HEK293 (cell line): ENCODE measurements around the gene SRCIN1.
A peak's percentile ranks its signal among the peaks of the same experiment; 100 is the strongest.

ENCODE experiments used
- CTCF ChIA-PET: fragments of 350-600 bp; formaldehyde crosslinking; extraction: SDS; loops from one replicate; lab custom pipeline; 2021; ENCODE audit warnings: antibody characterized with exemption; lab: Yijun Ruan, JAX
- POLR2A ChIA-PET: fragments of 300-600 bp; formaldehyde crosslinking; extraction: SDS; loops from one replicate; lab custom pipeline; 2020; ENCODE audit warnings: antibody characterized with exemption, inconsistent platforms; lab: Yijun Ruan, JAX
- H3K27ac ChIP-seq: fragments of 200-500 bp; sonication (Bioruptor generic); 2 replicates; pipeline ENCODE4 v1.5.1; 2014; ENCODE audit warnings: low read depth, low read length, control low read depth, inconsistent platforms; ENCODE audit errors: extremely low read depth
- H3K36me3 ChIP-seq, 2 experiments: fragments of 200-500 bp in 1 of 2; sonication (Bioruptor generic) in 1 of 2; 1 replicate in 1 of 2; 2 replicates in 1 of 2; pipeline ENCODE4 v1.5.1; 2014 to 2017; ENCODE audit warnings: inconsistent platforms in 2 of 2, low read length in 2 of 2; ENCODE audit not compliant: control insufficient read depth in 2 of 2, insufficient read depth in 1 of 2
- H3K4me1 ChIP-seq: fragments of 200-500 bp; sonication (Bioruptor generic); 2 replicates; pipeline ENCODE4 v1.5.1; 2014; ENCODE audit warnings: mild to moderate bottlenecking, low read length, inconsistent platforms; ENCODE audit not compliant: control insufficient read depth, insufficient read depth
- H3K4me3 ChIP-seq: 2 replicates; pipeline ENCODE4 v1.5.1; 2011; ENCODE audit warnings: low read depth, mild to moderate bottlenecking, control low read depth, low read length, moderate library complexity
- H3K9me3 ChIP-seq: fragments of 200-500 bp; sonication (Bioruptor generic); 2 replicates; pipeline ENCODE4 v1.5.1; 2014; ENCODE audit warnings: low read depth, low read length, inconsistent platforms; ENCODE audit not compliant: control insufficient read depth, insufficient read depth
- GLIS2 ChIP-seq: fragments of 450-650 bp; formaldehyde crosslinking; IDR thresholded peaks from 2 replicates; pipeline ENCODE4 v1.5.1; 2016; ENCODE audit warnings: missing biosample characterization, missing genetic modification characterization
- SETDB1 ChIP-seq: IDR thresholded peaks from one replicate; pipeline ENCODE4 v1.6.1; 2017; ENCODE audit warnings: mild to moderate bottlenecking, low read length, moderate library complexity, mixed read lengths; ENCODE audit not compliant: insufficient read length
- SP7 ChIP-seq: fragments of 450-650 bp; formaldehyde crosslinking; IDR thresholded peaks from 2 replicates; pipeline ENCODE4 v1.5.1; 2016; ENCODE audit warnings: missing biosample characterization, missing genetic modification characterization
- YY1 ChIP-seq: fragments of 450-650 bp; formaldehyde crosslinking; IDR thresholded peaks from 2 replicates; pipeline ENCODE4 v1.5.1; 2018; ENCODE audit warnings: missing biosample characterization, missing genetic modification characterization
- ZBTB8A ChIP-seq: fragments of 450-650 bp; formaldehyde crosslinking; IDR thresholded peaks from 2 replicates; pipeline ENCODE4 v1.5.1; 2016; ENCODE audit warnings: missing biosample characterization, missing genetic modification characterization
- ZNF155 ChIP-seq: fragments of 450-650 bp; formaldehyde crosslinking; IDR thresholded peaks from 2 replicates; pipeline ENCODE4 v1.5.1; 2016; ENCODE audit warnings: missing biosample characterization, missing genetic modification characterization
- ZNF248 ChIP-seq: fragments of 450-650 bp; formaldehyde crosslinking; IDR thresholded peaks from 2 replicates; pipeline ENCODE4 v1.5.1; 2017; ENCODE audit warnings: missing biosample characterization, missing genetic modification characterization
- ZNF274 ChIP-seq, 2 experiments: fragments of 200-500 bp in 1 of 2; fragments of 450-650 bp in 1 of 2; sonication (Bioruptor generic) in 1 of 2; formaldehyde crosslinking in 1 of 2; IDR thresholded peaks; 2 replicates each; pipeline versions ENCODE4 v1.5.1 to v1.6.1; 2014 to 2016; ENCODE audit warnings: borderline replicate concordance in 1 of 2, inconsistent platforms in 1 of 2, low read length in 1 of 2, missing biosample characterization in 1 of 2, missing genetic modification characterization in 1 of 2
- ZNF335 ChIP-seq: fragments of 450-650 bp; formaldehyde crosslinking; conservative IDR thresholded peaks from 2 replicates; pipeline ENCODE4 v1.5.1; 2016; ENCODE audit warnings: missing biosample characterization, missing genetic modification characterization
- ZNF521 ChIP-seq: fragments of 450-650 bp; formaldehyde crosslinking; IDR thresholded peaks from 2 replicates; pipeline ENCODE4 v1.5.1; 2017; ENCODE audit warnings: missing biosample characterization, mild to moderate bottlenecking, missing genetic modification characterization
- ZNF791 ChIP-seq: fragments of 450-650 bp; formaldehyde crosslinking; IDR thresholded peaks from 2 replicates; pipeline ENCODE4 v1.5.1; 2016; ENCODE audit warnings: missing biosample characterization, missing genetic modification characterization
- TF ChIP-seq, protein P1 (sequence below): fragments of 450-650 bp; formaldehyde crosslinking; IDR thresholded peaks from 2 replicates; pipeline ENCODE4 v1.5.1; 2016; ENCODE audit warnings: missing biosample characterization, missing genetic modification characterization, low read depth
- TF ChIP-seq, protein P2 (sequence below): fragments of 450-650 bp; formaldehyde crosslinking; conservative IDR thresholded peaks from 2 replicates; pipeline ENCODE4 v1.5.1; 2016; ENCODE audit warnings: low read depth, missing biosample characterization, missing genetic modification characterization
- TF ChIP-seq, protein P3 (sequence below): fragments of 450-650 bp; formaldehyde crosslinking; IDR thresholded peaks from 2 replicates; pipeline ENCODE4 v1.5.1; 2017; ENCODE audit warnings: missing biosample characterization, mild to moderate bottlenecking, missing genetic modification characterization, moderate library complexity
- TF ChIP-seq, protein P4 (sequence below): fragments of 450-650 bp; formaldehyde crosslinking; IDR thresholded peaks from 2 replicates; pipeline ENCODE4 v1.5.1; 2016; ENCODE audit warnings: missing biosample characterization, missing genetic modification characterization
- TF ChIP-seq, protein P5 (sequence below): fragments of 450-650 bp; formaldehyde crosslinking; IDR thresholded peaks from 2 replicates; pipeline ENCODE4 v1.5.1; 2016; ENCODE audit warnings: missing biosample characterization, missing genetic modification characterization

Gene SRCIN1

DNA sequence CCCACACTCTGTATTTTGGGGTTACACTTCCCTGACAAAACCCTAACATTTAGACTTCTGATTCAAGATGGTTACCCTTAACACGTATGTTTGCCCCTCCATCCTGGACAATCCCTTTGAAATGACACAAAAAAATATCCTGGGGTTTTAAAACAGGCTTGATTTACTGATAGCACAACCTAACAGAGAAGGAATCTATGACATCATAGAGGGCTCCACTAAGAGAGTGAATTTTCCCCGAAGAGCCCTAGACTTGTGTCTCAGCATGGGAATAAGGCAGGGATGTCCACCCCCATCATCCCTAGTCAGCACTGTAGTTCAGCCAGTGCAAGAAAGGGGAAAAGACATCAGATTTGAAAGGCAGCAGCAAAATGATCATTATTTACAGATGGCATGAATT is 15.8 kb upstream of the SRCIN1 start:
- no peak for TF ChIP-seq ZNF521 (tag by site-specific recombination)
- TF ChIP-seq, protein P1, sequence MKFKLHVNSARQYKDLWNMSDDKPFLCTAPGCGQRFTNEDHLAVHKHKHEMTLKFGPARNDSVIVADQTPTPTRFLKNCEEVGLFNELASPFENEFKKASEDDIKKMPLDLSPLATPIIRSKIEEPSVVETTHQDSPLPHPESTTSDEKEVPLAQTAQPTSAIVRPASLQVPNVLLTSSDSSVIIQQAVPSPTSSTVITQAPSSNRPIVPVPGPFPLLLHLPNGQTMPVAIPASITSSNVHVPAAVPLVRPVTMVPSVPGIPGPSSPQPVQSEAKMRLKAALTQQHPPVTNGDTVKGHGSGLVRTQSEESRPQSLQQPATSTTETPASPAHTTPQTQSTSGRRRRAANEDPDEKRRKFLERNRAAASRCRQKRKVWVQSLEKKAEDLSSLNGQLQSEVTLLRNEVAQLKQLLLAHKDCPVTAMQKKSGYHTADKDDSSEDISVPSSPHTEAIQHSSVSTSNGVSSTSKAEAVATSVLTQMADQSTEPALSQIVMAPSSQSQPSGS (tag by site-specific recombination) = peak; percentile 78
- TF ChIP-seq, protein P2, sequence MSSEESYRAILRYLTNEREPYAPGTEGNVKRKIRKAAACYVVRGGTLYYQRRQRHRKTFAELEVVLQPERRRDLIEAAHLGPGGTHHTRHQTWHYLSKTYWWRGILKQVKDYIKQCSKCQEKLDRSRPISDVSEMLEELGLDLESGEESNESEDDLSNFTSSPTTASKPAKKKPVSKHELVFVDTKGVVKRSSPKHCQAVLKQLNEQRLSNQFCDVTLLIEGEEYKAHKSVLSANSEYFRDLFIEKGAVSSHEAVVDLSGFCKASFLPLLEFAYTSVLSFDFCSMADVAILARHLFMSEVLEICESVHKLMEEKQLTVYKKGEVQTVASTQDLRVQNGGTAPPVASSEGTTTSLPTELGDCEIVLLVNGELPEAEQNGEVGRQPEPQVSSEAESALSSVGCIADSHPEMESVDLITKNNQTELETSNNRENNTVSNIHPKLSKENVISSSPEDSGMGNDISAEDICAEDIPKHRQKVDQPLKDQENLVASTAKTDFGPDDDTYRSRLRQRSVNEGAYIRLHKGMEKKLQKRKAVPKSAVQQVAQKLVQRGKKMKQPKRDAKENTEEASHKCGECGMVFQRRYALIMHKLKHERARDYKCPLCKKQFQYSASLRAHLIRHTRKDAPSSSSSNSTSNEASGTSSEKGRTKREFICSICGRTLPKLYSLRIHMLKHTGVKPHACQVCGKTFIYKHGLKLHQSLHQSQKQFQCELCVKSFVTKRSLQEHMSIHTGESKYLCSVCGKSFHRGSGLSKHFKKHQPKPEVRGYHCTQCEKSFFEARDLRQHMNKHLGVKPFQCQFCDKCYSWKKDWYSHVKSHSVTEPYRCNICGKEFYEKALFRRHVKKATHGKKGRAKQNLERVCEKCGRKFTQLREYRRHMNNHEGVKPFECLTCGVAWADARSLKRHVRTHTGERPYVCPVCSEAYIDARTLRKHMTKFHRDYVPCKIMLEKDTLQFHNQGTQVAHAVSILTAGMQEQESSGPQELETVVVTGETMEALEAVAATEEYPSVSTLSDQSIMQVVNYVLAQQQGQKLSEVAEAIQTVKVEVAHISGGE (tag by site-specific recombination) = no peak
- TF ChIP-seq ZNF791 (tag by site-specific recombination) = no peak
- no peaks in the 10 kb centered on the region for H3K9me3 ChIP-seq
- H3K4me1 ChIP-seq = no peaks in the 10 kb centered on the region
- H3K36me3 ChIP-seq = no peaks in the 10 kb centered on the region
- POLR2A ChIA-PET = no interaction called here
- CTCF ChIA-PET = no interaction called here
- H3K4me3 ChIP-seq = no peak overlapping the region
- H3K27ac ChIP-seq = no peak overlapping the region

DNA sequence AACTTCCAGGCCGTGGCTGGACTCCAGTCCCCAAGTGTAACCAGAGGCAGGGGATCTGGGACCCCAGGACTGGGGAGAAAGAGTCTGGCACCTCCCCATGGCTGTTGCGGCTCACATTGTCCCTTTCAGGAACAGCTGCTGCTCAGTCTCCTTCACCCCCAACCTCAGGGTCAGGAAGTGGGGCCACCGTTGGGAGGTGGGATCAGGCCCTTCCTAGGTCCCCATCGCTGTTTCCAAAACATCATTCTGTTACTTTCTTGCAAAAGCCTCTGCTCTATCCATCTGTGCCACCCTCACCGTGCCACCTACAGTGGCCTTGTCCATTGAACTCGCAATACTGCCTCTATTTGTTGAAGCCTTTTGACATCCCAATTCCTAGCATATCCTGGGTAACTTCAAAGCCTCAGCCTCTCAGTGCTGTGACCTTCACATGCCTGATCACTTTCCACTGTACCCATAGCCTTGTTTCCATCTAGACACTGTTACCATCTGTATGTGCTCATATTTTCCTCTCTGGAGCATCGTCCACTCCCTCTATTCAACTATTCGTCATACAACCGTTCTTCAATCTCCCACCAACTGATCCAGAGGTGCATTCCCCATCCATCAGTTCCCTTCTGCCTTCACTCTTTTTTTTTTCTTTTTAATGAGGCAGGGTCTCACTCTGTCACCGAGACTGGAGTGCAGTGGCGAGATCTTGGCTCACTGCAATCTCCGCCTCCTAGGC is 15.0 kb upstream of the SRCIN1 start:
- H3K9me3 ChIP-seq = no peaks in the 10 kb centered on the region
- H3K4me3 ChIP-seq = no peak overlapping the region
- CTCF ChIA-PET = interaction anchor here (0.6 to 1.2 kb wide), 6 partner anchors 12 to 129 kb away, joined by 3 to 4 read pairs (median 4); no protein-coding TSS in a partner anchor
- H3K36me3 ChIP-seq = no peaks in the 10 kb centered on the region
- H3K27ac ChIP-seq = no peak overlapping the region
- TF ChIP-seq ZBTB8A (tag by site-specific recombination) (no peak), ZNF248 (tag by site-specific recombination) (no peak), ZNF335 (tag by site-specific recombination) (no peak), YY1 (tag by site-specific recombination) (no peak), ZNF274 (IDR thresholded peaks at IDR 0.05; ENCODE audit: low read length) (no peak), ZNF274 (tag by site-specific recombination; IDR thresholded peaks at IDR 0.05; ENCODE audit: borderline replicate concordance) (no peak), GLIS2 (tag by site-specific recombination) (no peak), SETDB1 (no peak), SP7 (tag by site-specific recombination) (no peak), ZNF155 (tag by site-specific recombination) (no peak)
- TF ChIP-seq, protein P3, sequence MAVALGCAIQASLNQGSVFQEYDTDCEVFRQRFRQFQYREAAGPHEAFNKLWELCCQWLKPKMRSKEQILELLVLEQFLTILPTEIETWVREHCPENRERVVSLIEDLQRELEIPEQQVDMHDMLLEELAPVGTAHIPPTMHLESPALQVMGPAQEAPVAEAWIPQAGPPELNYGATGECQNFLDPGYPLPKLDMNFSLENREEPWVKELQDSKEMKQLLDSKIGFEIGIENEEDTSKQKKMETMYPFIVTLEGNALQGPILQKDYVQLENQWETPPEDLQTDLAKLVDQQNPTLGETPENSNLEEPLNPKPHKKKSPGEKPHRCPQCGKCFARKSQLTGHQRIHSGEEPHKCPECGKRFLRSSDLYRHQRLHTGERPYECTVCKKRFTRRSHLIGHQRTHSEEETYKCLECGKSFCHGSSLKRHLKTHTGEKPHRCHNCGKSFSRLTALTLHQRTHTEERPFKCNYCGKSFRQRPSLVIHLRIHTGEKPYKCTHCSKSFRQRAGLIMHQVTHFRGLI (tag by site-specific recombination) = no peak
- TF ChIP-seq, protein P4, sequence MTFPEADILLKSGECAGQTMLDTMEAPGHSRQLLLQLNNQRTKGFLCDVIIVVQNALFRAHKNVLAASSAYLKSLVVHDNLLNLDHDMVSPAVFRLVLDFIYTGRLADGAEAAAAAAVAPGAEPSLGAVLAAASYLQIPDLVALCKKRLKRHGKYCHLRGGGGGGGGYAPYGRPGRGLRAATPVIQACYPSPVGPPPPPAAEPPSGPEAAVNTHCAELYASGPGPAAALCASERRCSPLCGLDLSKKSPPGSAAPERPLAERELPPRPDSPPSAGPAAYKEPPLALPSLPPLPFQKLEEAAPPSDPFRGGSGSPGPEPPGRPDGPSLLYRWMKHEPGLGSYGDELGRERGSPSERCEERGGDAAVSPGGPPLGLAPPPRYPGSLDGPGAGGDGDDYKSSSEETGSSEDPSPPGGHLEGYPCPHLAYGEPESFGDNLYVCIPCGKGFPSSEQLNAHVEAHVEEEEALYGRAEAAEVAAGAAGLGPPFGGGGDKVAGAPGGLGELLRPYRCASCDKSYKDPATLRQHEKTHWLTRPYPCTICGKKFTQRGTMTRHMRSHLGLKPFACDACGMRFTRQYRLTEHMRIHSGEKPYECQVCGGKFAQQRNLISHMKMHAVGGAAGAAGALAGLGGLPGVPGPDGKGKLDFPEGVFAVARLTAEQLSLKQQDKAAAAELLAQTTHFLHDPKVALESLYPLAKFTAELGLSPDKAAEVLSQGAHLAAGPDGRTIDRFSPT (tag by site-specific recombination) = no peak
- TF ChIP-seq, protein P5, sequence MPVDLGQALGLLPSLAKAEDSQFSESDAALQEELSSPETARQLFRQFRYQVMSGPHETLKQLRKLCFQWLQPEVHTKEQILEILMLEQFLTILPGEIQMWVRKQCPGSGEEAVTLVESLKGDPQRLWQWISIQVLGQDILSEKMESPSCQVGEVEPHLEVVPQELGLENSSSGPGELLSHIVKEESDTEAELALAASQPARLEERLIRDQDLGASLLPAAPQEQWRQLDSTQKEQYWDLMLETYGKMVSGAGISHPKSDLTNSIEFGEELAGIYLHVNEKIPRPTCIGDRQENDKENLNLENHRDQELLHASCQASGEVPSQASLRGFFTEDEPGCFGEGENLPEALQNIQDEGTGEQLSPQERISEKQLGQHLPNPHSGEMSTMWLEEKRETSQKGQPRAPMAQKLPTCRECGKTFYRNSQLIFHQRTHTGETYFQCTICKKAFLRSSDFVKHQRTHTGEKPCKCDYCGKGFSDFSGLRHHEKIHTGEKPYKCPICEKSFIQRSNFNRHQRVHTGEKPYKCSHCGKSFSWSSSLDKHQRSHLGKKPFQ (tag by site-specific recombination) = no peak
- POLR2A ChIA-PET = no interaction called here
- H3K4me1 ChIP-seq = no peaks in the 10 kb centered on the region
